IPS-20b (cell line): ENCODE measurements around the gene PTCH1.
A peak's percentile ranks its signal among the peaks of the same experiment; 100 is the strongest.

Experiments
- H3K27ac ChIP-seq: one replicate; pipeline ENCODE4 v1.5.1; 2013; ENCODE audit warnings: low read length
- H3K27me3 ChIP-seq: 2 replicates; pipeline ENCODE4 v1.6.1; 2013; ENCODE audit warnings: mild to moderate bottlenecking, low read length, inconsistent platforms; ENCODE audit not compliant: insufficient read depth
- H3K36me3 ChIP-seq: 2 replicates; pipeline ENCODE4 v1.6.1; 2013; ENCODE audit warnings: low read depth, mild to moderate bottlenecking, inconsistent platforms, low read length, moderate library complexity; ENCODE audit not compliant: insufficient read depth
- H3K4me1 ChIP-seq: 2 replicates; pipeline ENCODE4 v1.6.1; 2013; ENCODE audit warnings: mild to moderate bottlenecking, control low read depth, inconsistent platforms, low read length, moderate library complexity; ENCODE audit not compliant: insufficient read depth
- H3K4me3 ChIP-seq: 2 replicates; pipeline ENCODE4 v1.5.1; 2013; ENCODE audit warnings: mild to moderate bottlenecking, low read length, inconsistent platforms
- H3K9ac ChIP-seq: 2 replicates; pipeline ENCODE4 v1.6.1; 2013; ENCODE audit warnings: low read depth, mild to moderate bottlenecking, inconsistent platforms, low read length, moderate library complexity
- H3K9me3 ChIP-seq: 2 replicates; pipeline ENCODE4 v1.6.1; 2013; ENCODE audit warnings: mild to moderate bottlenecking, low read depth, low read length, inconsistent platforms; ENCODE audit not compliant: insufficient read depth

The PTCH1 gene

GRCh38 chr9:95504053-95504963 is 12.5 kb downstream of the PTCH1 start:
- H3K27me3 ChIP-seq: peaks cover 5% of the 10 kb centered on the region; the same call in 1 of the 2 replicates
- peak overlapping the region; percentile 70; the same call in 1 of the 2 replicates for H3K9ac ChIP-seq
- peaks cover 28% of the 10 kb centered on the region for H3K36me3 ChIP-seq
- H3K4me1 ChIP-seq: peaks cover 18% of the 10 kb centered on the region
- no peaks in the 10 kb centered on the region for H3K9me3 ChIP-seq
- no peak overlapping the region for H3K27ac ChIP-seq
- peak overlapping the region; percentile 96 for H3K4me3 ChIP-seq

GRCh38 chr9:95503369-95503768 is 13.4 kb downstream of the PTCH1 start:
- no peak overlapping the region for H3K27ac ChIP-seq
- H3K4me3 ChIP-seq: no peak overlapping the region
- H3K36me3 ChIP-seq: peaks cover 33% of the 10 kb centered on the region
- H3K9me3 ChIP-seq: no peaks in the 10 kb centered on the region
- no peak overlapping the region for H3K9ac ChIP-seq
- H3K27me3 ChIP-seq: peaks cover 5% of the 10 kb centered on the region; the same call in 1 of the 2 replicates
- peaks cover 18% of the 10 kb centered on the region for H3K4me1 ChIP-seq

GRCh38 chr9:95502248-95502647 is 14.5 kb downstream of the PTCH1 start:
- Histone ChIP-seq H3K4me3 (no peak overlapping the region), H3K27ac (no peak overlapping the region), H3K9me3 (no peaks in the 10 kb centered on the region), H3K4me1 (peaks cover 28% of the 10 kb centered on the region), H3K27me3 (peaks cover 5% of the 10 kb centered on the region; the same call in 1 of the 2 replicates), H3K9ac (no peak overlapping the region), H3K36me3 (peaks cover 33% of the 10 kb centered on the region)

- H3K27ac ChIP-seq: no peak overlapping the region
- no peaks in the 10 kb centered on the region for H3K9me3 ChIP-seq
- peaks cover 4% of the 10 kb centered on the region; the same call in 1 of the 2 replicates for H3K27me3 ChIP-seq
- peaks cover 45% of the 10 kb centered on the region for H3K4me1 ChIP-seq
- no peak overlapping the region for H3K4me3 ChIP-seq
- peaks cover 33% of the 10 kb centered on the region for H3K36me3 ChIP-seq
- no peak overlapping the region for H3K9ac ChIP-seq
Observed at GRCh38 chr9:95499847-95500246, 16.9 kb downstream of the PTCH1 start.

GRCh38 chr9:95499046-95499676 is 17.6 kb downstream of the PTCH1 start:
- H3K9ac ChIP-seq: no peak overlapping the region
- no peaks in the 10 kb centered on the region; the same call in 1 of the 2 replicates for H3K27me3 ChIP-seq
- H3K4me3 ChIP-seq: no peak overlapping the region
- H3K36me3 ChIP-seq: peaks cover 33% of the 10 kb centered on the region
- H3K9me3 ChIP-seq: no peaks in the 10 kb centered on the region
- no peak overlapping the region for H3K27ac ChIP-seq
- H3K4me1 ChIP-seq: peaks cover 40% of the 10 kb centered on the region

GRCh38 chr9:95498641-95499040 is 18.1 kb downstream of the PTCH1 start:
- no peak overlapping the region for H3K27ac ChIP-seq
- no peaks in the 10 kb centered on the region for H3K27me3 ChIP-seq
- no peaks in the 10 kb centered on the region for H3K9me3 ChIP-seq
- H3K9ac ChIP-seq: no peak overlapping the region
- peaks cover 38% of the 10 kb centered on the region for H3K4me1 ChIP-seq
- H3K4me3 ChIP-seq: no peak overlapping the region
- peaks cover 33% of the 10 kb centered on the region for H3K36me3 ChIP-seq

GRCh38 chr9:95497772-95498171 is 19.0 kb downstream of the PTCH1 start:
- Histone ChIP-seq H3K9ac (no peak overlapping the region), H3K4me3 (no peak overlapping the region), H3K27me3 (no peaks in the 10 kb centered on the region), H3K36me3 (peaks cover 25% of the 10 kb centered on the region), H3K27ac (no peak overlapping the region), H3K9me3 (no peaks in the 10 kb centered on the region), H3K4me1 (peaks cover 35% of the 10 kb centered on the region)

- Histone ChIP-seq H3K36me3 (peaks cover 16% of the 10 kb centered on the region), H3K9ac (0 out of 2 replicates have a peak overlapping the region, but pooled peaks have one; percentile 2), H3K4me1 (peaks cover 35% of the 10 kb centered on the region), H3K4me3 (peak overlapping the region; percentile 17; the same call in 1 of the 2 replicates), H3K27me3 (no peaks in the 10 kb centered on the region), H3K27ac (no peak overlapping the region), H3K9me3 (no peaks in the 10 kb centered on the region)
Observed at GRCh38 chr9:95496687-95497086, 20.1 kb downstream of the PTCH1 start.

- Histone ChIP-seq H3K4me3 (peak overlapping the region; percentile 17; the same call in 1 of the 2 replicates), H3K9me3 (no peaks in the 10 kb centered on the region), H3K4me1 (peaks cover 35% of the 10 kb centered on the region), H3K36me3 (peaks cover 12% of the 10 kb centered on the region), H3K9ac (peak overlapping the region; percentile 42; the same call in 1 of the 2 replicates), H3K27ac (no peak overlapping the region), H3K27me3 (no peaks in the 10 kb centered on the region)
Observed at GRCh38 chr9:95495961-95496360, 20.8 kb downstream of the PTCH1 start.

GRCh38 chr9:95495529-95495928 is 21.2 kb downstream of the PTCH1 start:
- H3K9ac ChIP-seq: peak overlapping the region; percentile 42; the same call in 1 of the 2 replicates

GRCh38 chr9:95494416-95495371 is 22.1 kb downstream of the PTCH1 start:
- H3K4me1 ChIP-seq: peaks cover 35% of the 10 kb centered on the region
- peaks cover 5% of the 10 kb centered on the region; the same call in 1 of the 2 replicates for H3K36me3 ChIP-seq
- no peaks in the 10 kb centered on the region for H3K9me3 ChIP-seq
- no peak overlapping the region for H3K4me3 ChIP-seq
- H3K27me3 ChIP-seq: no peaks in the 10 kb centered on the region
- H3K27ac ChIP-seq: no peak overlapping the region
- H3K9ac ChIP-seq: no peak overlapping the region

More at GRCh38 chr9:95495529-95495928, 21.2 kb downstream of the PTCH1 start:
- H3K36me3 ChIP-seq: peaks cover 12% of the 10 kb centered on the region
- no peaks in the 10 kb centered on the region for H3K27me3 ChIP-seq
- H3K4me3 ChIP-seq: peak overlapping the region; percentile 17; the same call in 1 of the 2 replicates
- no peaks in the 10 kb centered on the region for H3K9me3 ChIP-seq
- H3K27ac ChIP-seq: no peak overlapping the region
- H3K4me1 ChIP-seq: peaks cover 35% of the 10 kb centered on the region
